H9 (cell line): ENCODE data around the gene DCAF7. TPM values are rescaled to one million over a fixed set of nuclear protein-coding genes. Genes with fewer than 3 reads are reported as not detected.

Source experiments
- DNase-seq: peaks from one replicate; pipeline ENCODE4 v3.0.0-alpha.2; 2017
- H2AFZ ChIP-seq: one replicate; pipeline ENCODE4 v1.6.1; 2013; ENCODE audit warnings: mild to moderate bottlenecking, low read length, control low read depth, moderate library complexity
- H2AK5ac ChIP-seq: 2 replicates; pipeline ENCODE4 v1.6.1; 2013; ENCODE audit warnings: low read length, control low read depth, mixed read lengths; ENCODE audit not compliant: insufficient read length
- H2BK120ac ChIP-seq: one replicate; pipeline ENCODE4 v1.6.1; 2013; ENCODE audit warnings: low read depth, mild to moderate bottlenecking, low read length, control low read depth, inconsistent platforms; ENCODE audit not compliant: poor library complexity, severe bottlenecking
- H2BK12ac ChIP-seq: 2 replicates; pipeline ENCODE4 v1.6.1; 2013; ENCODE audit warnings: low read length, control low read depth, mixed read lengths, low read depth; ENCODE audit not compliant: insufficient read length
- H2BK15ac ChIP-seq: 2 replicates; pipeline ENCODE4 v1.6.1; 2013; ENCODE audit warnings: low read depth, low read length, control low read depth
- H2BK20ac ChIP-seq: one replicate; pipeline ENCODE4 v1.6.1; 2013; ENCODE audit warnings: low read depth, mild to moderate bottlenecking, low read length, control low read depth, inconsistent platforms; ENCODE audit not compliant: poor library complexity, severe bottlenecking
- H2BK5ac ChIP-seq: 2 replicates; pipeline ENCODE4 v1.6.1; 2013; ENCODE audit warnings: low read length, control low read depth, mixed read lengths; ENCODE audit not compliant: insufficient read length
- H3K14ac ChIP-seq: 2 replicates; pipeline ENCODE4 v1.6.1; 2013; ENCODE audit warnings: low read length, control low read depth; ENCODE audit not compliant: insufficient read depth
- H3K18ac ChIP-seq: 2 replicates; pipeline ENCODE4 v1.6.1; 2013; ENCODE audit warnings: low read depth, mild to moderate bottlenecking, mixed read lengths, low read length, control low read depth; ENCODE audit not compliant: insufficient read length
- H3K23ac ChIP-seq: 2 replicates; pipeline ENCODE4 v1.6.1; 2013; ENCODE audit warnings: low read length, control low read depth, mixed read lengths, low read depth; ENCODE audit not compliant: insufficient read length
- H3K23me2 ChIP-seq: 2 replicates; pipeline ENCODE4 v1.6.1; 2013; ENCODE audit warnings: low read depth, mild to moderate bottlenecking, mixed read lengths, low read length, control low read depth; ENCODE audit not compliant: insufficient read length, poor library complexity, severe bottlenecking
- H3K27ac ChIP-seq: 2 replicates; pipeline ENCODE4 v1.5.1; 2013; ENCODE audit warnings: low read length, control low read depth, mixed read lengths, low read depth; ENCODE audit not compliant: insufficient read length
- H3K27me3 ChIP-seq: 2 replicates; pipeline ENCODE4 v1.6.1; 2013; ENCODE audit warnings: low read length, control low read depth, inconsistent platforms; ENCODE audit not compliant: insufficient read depth
- H3K4ac ChIP-seq: 2 replicates; pipeline ENCODE4 v1.6.1; 2013; ENCODE audit warnings: low read depth, mild to moderate bottlenecking, control low read depth, inconsistent platforms, low read length, moderate library complexity
- H3K4me1 ChIP-seq: 2 replicates; pipeline ENCODE4 v1.6.1; 2013; ENCODE audit warnings: low read length, control low read depth, inconsistent platforms; ENCODE audit not compliant: insufficient read depth
- H3K4me2 ChIP-seq: 2 replicates; pipeline ENCODE4 v1.6.1; 2013; ENCODE audit warnings: low read length, control low read depth, mixed read lengths; ENCODE audit not compliant: insufficient read length, insufficient read depth
- H3K56ac ChIP-seq: 2 replicates; pipeline ENCODE4 v1.6.1; 2013; ENCODE audit warnings: low read depth, mild to moderate bottlenecking, mixed read lengths, low read length, control low read depth; ENCODE audit not compliant: insufficient read length
- H3K79me1 ChIP-seq: 2 replicates; pipeline ENCODE4 v1.6.1; 2013; ENCODE audit warnings: low read depth, mild to moderate bottlenecking, moderate library complexity, low read length, control low read depth, inconsistent platforms; ENCODE audit not compliant: insufficient read depth, poor library complexity, severe bottlenecking
- H3K79me2 ChIP-seq: 2 replicates; pipeline ENCODE4 v1.6.1; 2013; ENCODE audit warnings: low read length, control low read depth, inconsistent platforms; ENCODE audit not compliant: insufficient read depth
- H3K9ac ChIP-seq: 2 replicates; pipeline ENCODE4 v1.6.1; 2013; ENCODE audit warnings: low read length, control low read depth, mixed read lengths; ENCODE audit not compliant: insufficient read length; ENCODE audit errors: extremely low read depth
- H3K9me3 ChIP-seq: one replicate; pipeline ENCODE4 v1.6.1; 2013; ENCODE audit warnings: low read depth, low read length, inconsistent platforms; ENCODE audit not compliant: control insufficient read depth
- H3T11ph ChIP-seq: one replicate; pipeline ENCODE4 v1.6.1; 2013; ENCODE audit warnings: mild to moderate bottlenecking, low read length, control low read depth, inconsistent platforms
- H4K20me1 ChIP-seq: one replicate; pipeline ENCODE4 v1.6.1; 2013; ENCODE audit not compliant: control insufficient read depth, insufficient read length, insufficient read depth
- H4K5ac ChIP-seq: 2 replicates; pipeline ENCODE4 v1.6.1; 2013; ENCODE audit warnings: low read depth, mild to moderate bottlenecking, mixed read lengths, low read length, control low read depth; ENCODE audit not compliant: insufficient read length
- H4K8ac ChIP-seq: replicated peaks from 2 replicates; pipeline ENCODE4 v1.6.1; 2013; ENCODE audit warnings: low read length, control low read depth, mixed read lengths, low read depth; ENCODE audit not compliant: insufficient read length
- H4K91ac ChIP-seq: 2 replicates; pipeline ENCODE4 v1.6.1; 2013; ENCODE audit warnings: low read depth, mild to moderate bottlenecking, moderate library complexity, mixed read lengths, low read length, control low read depth; ENCODE audit not compliant: insufficient read length
- H3K27ac Mint-ChIP-seq, 3 experiments: 2 replicates in 2 of 3; 3 replicates in 1 of 3; pipeline ENCODE4 v1.8.0; 2020 to 2021; ENCODE audit warnings: mixed read lengths in 3 of 3, mild to moderate bottlenecking in 1 of 3, moderate library complexity in 1 of 3
- H3K27me3 Mint-ChIP-seq: 2 replicates; pipeline ENCODE4 v1.8.0; 2021; ENCODE audit warnings: low read depth, mild to moderate bottlenecking, moderate library complexity, mixed read lengths
- H3K36me3 Mint-ChIP-seq, 3 experiments: 2 replicates in 2 of 3; 3 replicates in 1 of 3; pipeline ENCODE4 v1.8.0; 2020 to 2021; ENCODE audit warnings: low read depth in 3 of 3, mixed read lengths in 3 of 3; ENCODE audit not compliant: insufficient read depth in 1 of 3
- H3K4me1 Mint-ChIP-seq, 2 experiments: 2 replicates each; pipeline ENCODE4 v1.8.0; 2020; ENCODE audit warnings: mixed read lengths in 2 of 2
- H3K4me3 Mint-ChIP-seq, 2 experiments: 2 replicates in 1 of 2; 3 replicates in 1 of 2; pipeline ENCODE4 v1.8.0; 2020 to 2021; ENCODE audit warnings: mild to moderate bottlenecking in 2 of 2, mixed read lengths in 2 of 2, moderate library complexity in 1 of 2
- H3K9me3 Mint-ChIP-seq, 2 experiments: 2 replicates in 1 of 2; 3 replicates in 1 of 2; pipeline ENCODE4 v1.8.0; 2020; ENCODE audit warnings: mild to moderate bottlenecking in 2 of 2, mixed read lengths in 2 of 2, moderate library complexity in 1 of 2
- WGBS: extraction: QIAGEN DNeasy Blood & Tissue Kit; methylation state at CpG from one replicate; pipeline ENCODE4 v1.1.7; 2013; ENCODE audit warnings: missing lambda C conversion rate, low lambda C conversion rate, mixed read lengths; ENCODE audit not compliant: insufficient read length; ENCODE audit errors: extremely low coverage; 5-methylcytosine and 5-hydroxymethylcytosine counted together
- total RNA-seq: library from RNA; stranded (reverse); gene quantifications from 2 replicates; pipeline ENCODE4 v1.2.1, GENCODE V29; 2021
- TF ChIP-seq, protein P1 (sequence below): fragments of 200-600 bp; sonication (generic); conservative IDR thresholded peaks from 3 replicates; pipeline ENCODE4 v1.8.0; 2021; ENCODE audit warnings: antibody characterized with exemption, mild to moderate bottlenecking

The DCAF7 gene
- total RNA-seq, 1 experiment from 2014 or later: 86.2 TPM

DNA sequence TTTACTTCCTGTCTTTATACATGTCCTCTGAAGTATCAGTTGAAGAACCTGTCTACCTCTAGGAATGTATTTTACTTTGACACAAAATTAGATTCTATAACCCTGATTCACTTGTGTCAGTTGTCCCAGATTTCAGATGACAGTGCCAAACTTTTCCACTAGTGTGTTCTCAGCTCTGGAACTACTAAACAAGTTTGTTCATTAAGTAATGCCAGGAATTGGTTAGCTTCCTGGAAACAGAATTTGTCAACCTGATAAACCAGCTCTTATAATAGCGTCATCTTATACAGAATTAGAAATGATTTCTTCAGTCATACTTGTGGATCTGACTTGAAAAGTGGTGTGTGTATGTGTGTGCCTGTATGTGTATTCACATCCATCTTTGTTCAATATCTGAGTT, 79.3 kb downstream of the DCAF7 start:
- H3K4me1 ChIP-seq: peaks cover 10% of the 10 kb centered on the region; the same call in 1 of the 2 replicates
- H4K8ac ChIP-seq: no peak overlapping the region
- no peak overlapping the region for H4K91ac ChIP-seq
- no peaks in the 10 kb centered on the region for H3K27me3 Mint-ChIP-seq
- H3T11ph ChIP-seq: no peak overlapping the region
- H3K4me2 ChIP-seq: no peak overlapping the region
- no peak overlapping the region for H3K9ac ChIP-seq
- H2BK20ac ChIP-seq: no peak overlapping the region
- peaks cover 0 to 7% (median 3%) of the 10 kb centered on the region in 3 experiments; a peak in 4 of 7 replicates for H3K36me3 Mint-ChIP-seq
- H3K4me1 Mint-ChIP-seq: peaks cover 49 to 51% of the 10 kb centered on the region in 2 experiments
- no peak overlapping the region for H2BK15ac ChIP-seq
- no peak overlapping the region for H2AK5ac ChIP-seq
- H3K4me3 Mint-ChIP-seq: no peak overlapping the region
- H3K14ac ChIP-seq: no peak overlapping the region
- H3K56ac ChIP-seq: no peak overlapping the region
- H3K79me1 ChIP-seq: peaks cover 2% of the 10 kb centered on the region
- H4K5ac ChIP-seq: no peak overlapping the region
- TF ChIP-seq, protein P1, sequence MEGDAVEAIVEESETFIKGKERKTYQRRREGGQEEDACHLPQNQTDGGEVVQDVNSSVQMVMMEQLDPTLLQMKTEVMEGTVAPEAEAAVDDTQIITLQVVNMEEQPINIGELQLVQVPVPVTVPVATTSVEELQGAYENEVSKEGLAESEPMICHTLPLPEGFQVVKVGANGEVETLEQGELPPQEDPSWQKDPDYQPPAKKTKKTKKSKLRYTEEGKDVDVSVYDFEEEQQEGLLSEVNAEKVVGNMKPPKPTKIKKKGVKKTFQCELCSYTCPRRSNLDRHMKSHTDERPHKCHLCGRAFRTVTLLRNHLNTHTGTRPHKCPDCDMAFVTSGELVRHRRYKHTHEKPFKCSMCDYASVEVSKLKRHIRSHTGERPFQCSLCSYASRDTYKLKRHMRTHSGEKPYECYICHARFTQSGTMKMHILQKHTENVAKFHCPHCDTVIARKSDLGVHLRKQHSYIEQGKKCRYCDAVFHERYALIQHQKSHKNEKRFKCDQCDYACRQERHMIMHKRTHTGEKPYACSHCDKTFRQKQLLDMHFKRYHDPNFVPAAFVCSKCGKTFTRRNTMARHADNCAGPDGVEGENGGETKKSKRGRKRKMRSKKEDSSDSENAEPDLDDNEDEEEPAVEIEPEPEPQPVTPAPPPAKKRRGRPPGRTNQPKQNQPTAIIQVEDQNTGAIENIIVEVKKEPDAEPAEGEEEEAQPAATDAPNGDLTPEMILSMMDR: no peak
- H3K27ac ChIP-seq: no peak overlapping the region
- no peak overlapping the region for H3K18ac ChIP-seq
- H3K79me2 ChIP-seq: no peaks in the 10 kb centered on the region
- H3K9me3 ChIP-seq: no peaks in the 10 kb centered on the region
- no peaks in the 10 kb centered on the region for H3K23me2 ChIP-seq
- no peaks in the 10 kb centered on the region for H4K20me1 ChIP-seq
- H2BK120ac ChIP-seq: no peak overlapping the region
- H3K9me3 Mint-ChIP-seq: no peaks in the 10 kb centered on the region
- no peak overlapping the region for H2AFZ ChIP-seq
- H3K27ac Mint-ChIP-seq: no peak overlapping the region
- H2BK5ac ChIP-seq: no peak overlapping the region
- H2BK12ac ChIP-seq: no peak overlapping the region
- WGBS: no CpG with 5 or more reads among the region's 1 CpG
- no peak for DNase-seq
- no peaks in the 10 kb centered on the region for H3K27me3 ChIP-seq
- no peak overlapping the region for H3K4ac ChIP-seq
- H3K23ac ChIP-seq: no peak overlapping the region
